ENCODE data around the gene CPT2.

Gene CPT2

DNA sequence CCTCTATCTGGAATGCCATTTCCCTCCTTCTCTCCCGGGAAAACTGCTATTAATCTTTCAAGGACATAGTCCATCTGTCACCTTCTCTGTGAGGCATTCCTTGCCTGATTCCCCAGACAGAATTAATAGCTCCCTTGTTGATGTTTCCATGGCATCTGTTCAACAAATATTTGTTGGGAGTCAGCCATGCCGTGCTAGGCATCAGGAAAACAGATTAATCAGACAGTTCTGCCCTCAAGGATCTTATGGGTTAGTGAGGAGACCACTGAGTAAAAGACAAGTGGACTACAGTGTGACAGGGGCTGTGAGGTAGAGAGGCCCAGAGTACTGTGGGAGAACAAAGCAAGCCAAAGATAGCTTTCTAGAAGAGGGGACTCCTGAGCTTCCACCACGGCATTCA lies 53.1 kb downstream of the CPT2 start:
- TF ChIP-seq YY1 (IDR thresholded peaks at IDR 0.05; ENCODE audit: low read depth) = no peak
- TF ChIP-seq TEAD4 (IDR thresholded peaks at IDR 0.05) = no peak
- TF ChIP-seq, protein P1, sequence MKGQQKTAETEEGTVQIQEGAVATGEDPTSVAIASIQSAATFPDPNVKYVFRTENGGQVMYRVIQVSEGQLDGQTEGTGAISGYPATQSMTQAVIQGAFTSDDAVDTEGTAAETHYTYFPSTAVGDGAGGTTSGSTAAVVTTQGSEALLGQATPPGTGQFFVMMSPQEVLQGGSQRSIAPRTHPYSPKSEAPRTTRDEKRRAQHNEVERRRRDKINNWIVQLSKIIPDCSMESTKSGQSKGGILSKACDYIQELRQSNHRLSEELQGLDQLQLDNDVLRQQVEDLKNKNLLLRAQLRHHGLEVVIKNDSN (IDR thresholded peaks at IDR 0.05) = no peak
- TF ChIP-seq CREB1 (IDR thresholded peaks at IDR 0.05; ENCODE audit: low read depth) = no peak
- no peak for TF ChIP-seq EGR1 (IDR thresholded peaks at IDR 0.05)
- no peak for TF ChIP-seq RAD21 (IDR thresholded peaks at IDR 0.05; ENCODE audit: low read depth)
- no peak for TF ChIP-seq TCF12 (IDR thresholded peaks at IDR 0.05; ENCODE audit: low read depth)
- TF ChIP-seq TAF1 (IDR thresholded peaks at IDR 0.05; ENCODE audit: low read depth) = no peak
- no peak for TF ChIP-seq CEBPB (IDR thresholded peaks at IDR 0.05)
- TF ChIP-seq ZBTB7A (IDR thresholded peaks at IDR 0.05; ENCODE audit: low read depth) = no peak
- no peak for TF ChIP-seq EP300 (IDR thresholded peaks at IDR 0.05; ENCODE audit: borderline replicate concordance)
- TF ChIP-seq NFIC (IDR thresholded peaks at IDR 0.05) = no peak
- no peak for TF ChIP-seq MAX (IDR thresholded peaks at IDR 0.05)
- TF ChIP-seq FOXM1 (IDR thresholded peaks at IDR 0.05; ENCODE audit: borderline replicate concordance, low read depth) = no peak
- TF ChIP-seq, protein P2, sequence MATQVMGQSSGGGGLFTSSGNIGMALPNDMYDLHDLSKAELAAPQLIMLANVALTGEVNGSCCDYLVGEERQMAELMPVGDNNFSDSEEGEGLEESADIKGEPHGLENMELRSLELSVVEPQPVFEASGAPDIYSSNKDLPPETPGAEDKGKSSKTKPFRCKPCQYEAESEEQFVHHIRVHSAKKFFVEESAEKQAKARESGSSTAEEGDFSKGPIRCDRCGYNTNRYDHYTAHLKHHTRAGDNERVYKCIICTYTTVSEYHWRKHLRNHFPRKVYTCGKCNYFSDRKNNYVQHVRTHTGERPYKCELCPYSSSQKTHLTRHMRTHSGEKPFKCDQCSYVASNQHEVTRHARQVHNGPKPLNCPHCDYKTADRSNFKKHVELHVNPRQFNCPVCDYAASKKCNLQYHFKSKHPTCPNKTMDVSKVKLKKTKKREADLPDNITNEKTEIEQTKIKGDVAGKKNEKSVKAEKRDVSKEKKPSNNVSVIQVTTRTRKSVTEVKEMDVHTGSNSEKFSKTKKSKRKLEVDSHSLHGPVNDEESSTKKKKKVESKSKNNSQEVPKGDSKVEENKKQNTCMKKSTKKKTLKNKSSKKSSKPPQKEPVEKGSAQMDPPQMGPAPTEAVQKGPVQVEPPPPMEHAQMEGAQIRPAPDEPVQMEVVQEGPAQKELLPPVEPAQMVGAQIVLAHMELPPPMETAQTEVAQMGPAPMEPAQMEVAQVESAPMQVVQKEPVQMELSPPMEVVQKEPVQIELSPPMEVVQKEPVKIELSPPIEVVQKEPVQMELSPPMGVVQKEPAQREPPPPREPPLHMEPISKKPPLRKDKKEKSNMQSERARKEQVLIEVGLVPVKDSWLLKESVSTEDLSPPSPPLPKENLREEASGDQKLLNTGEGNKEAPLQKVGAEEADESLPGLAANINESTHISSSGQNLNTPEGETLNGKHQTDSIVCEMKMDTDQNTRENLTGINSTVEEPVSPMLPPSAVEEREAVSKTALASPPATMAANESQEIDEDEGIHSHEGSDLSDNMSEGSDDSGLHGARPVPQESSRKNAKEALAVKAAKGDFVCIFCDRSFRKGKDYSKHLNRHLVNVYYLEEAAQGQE (IDR thresholded peaks at IDR 0.05; ENCODE audit: low read depth) = no peak

- TF ChIP-seq EP300 (IDR thresholded peaks at IDR 0.05; ENCODE audit: borderline replicate concordance) (no peak), TAF1 (IDR thresholded peaks at IDR 0.05; ENCODE audit: low read depth) (no peak), NFIC (IDR thresholded peaks at IDR 0.05) (no peak), FOXM1 (IDR thresholded peaks at IDR 0.05; ENCODE audit: borderline replicate concordance, low read depth) (no peak), EGR1 (IDR thresholded peaks at IDR 0.05) (no peak), TEAD4 (IDR thresholded peaks at IDR 0.05) (no peak), YY1 (IDR thresholded peaks at IDR 0.05; ENCODE audit: low read depth) (no peak), CREB1 (IDR thresholded peaks at IDR 0.05; ENCODE audit: low read depth) (no peak), MAX (IDR thresholded peaks at IDR 0.05) (no peak), ZBTB7A (IDR thresholded peaks at IDR 0.05; ENCODE audit: low read depth) (no peak), CEBPB (IDR thresholded peaks at IDR 0.05) (no peak), TCF12 (IDR thresholded peaks at IDR 0.05; ENCODE audit: low read depth) (no peak), RAD21 (IDR thresholded peaks at IDR 0.05; ENCODE audit: low read depth) (no peak)
- TF ChIP-seq, protein P1 (IDR thresholded peaks at IDR 0.05) = no peak
- TF ChIP-seq, protein P2 (IDR thresholded peaks at IDR 0.05; ENCODE audit: low read depth) = no peak
Measured at GRCh38 chr1:53250325-53250724, 53.7 kb downstream of the CPT2 start.

GRCh38 chr1:53254011-53254640 lies 57.5 kb downstream of the CPT2 start:
- TF ChIP-seq YY1 (IDR thresholded peaks at IDR 0.05; ENCODE audit: low read depth) (no peak), RAD21 (IDR thresholded peaks at IDR 0.05; ENCODE audit: low read depth) (no peak), TCF12 (IDR thresholded peaks at IDR 0.05; ENCODE audit: low read depth) (no peak), CREB1 (IDR thresholded peaks at IDR 0.05; ENCODE audit: low read depth) (no peak), EGR1 (IDR thresholded peaks at IDR 0.05) (no peak), CEBPB (IDR thresholded peaks at IDR 0.05) (no peak)
- TF ChIP-seq, protein P2 (IDR thresholded peaks at IDR 0.05; ENCODE audit: low read depth) = no peak

- no peak for TF ChIP-seq RAD21 (IDR thresholded peaks at IDR 0.05; ENCODE audit: low read depth)
- no peak for TF ChIP-seq CEBPB (IDR thresholded peaks at IDR 0.05)
- TF ChIP-seq, protein P1 (IDR thresholded peaks at IDR 0.05) = no peak
- TF ChIP-seq EGR1 (IDR thresholded peaks at IDR 0.05) = no peak
- no peak for TF ChIP-seq EP300 (IDR thresholded peaks at IDR 0.05; ENCODE audit: borderline replicate concordance)
- TF ChIP-seq FOXM1 (IDR thresholded peaks at IDR 0.05; ENCODE audit: borderline replicate concordance, low read depth) = no peak
- no peak for TF ChIP-seq TEAD4 (IDR thresholded peaks at IDR 0.05)
- TF ChIP-seq, protein P2 (IDR thresholded peaks at IDR 0.05; ENCODE audit: low read depth) = no peak
- no peak for TF ChIP-seq CREB1 (IDR thresholded peaks at IDR 0.05; ENCODE audit: low read depth)
- TF ChIP-seq NFIC (IDR thresholded peaks at IDR 0.05) = no peak
- TF ChIP-seq MAX (IDR thresholded peaks at IDR 0.05) = no peak
- TF ChIP-seq TCF12 (IDR thresholded peaks at IDR 0.05; ENCODE audit: low read depth) = no peak
- no peak for TF ChIP-seq TAF1 (IDR thresholded peaks at IDR 0.05; ENCODE audit: low read depth)
- TF ChIP-seq YY1 (IDR thresholded peaks at IDR 0.05; ENCODE audit: low read depth) = no peak
- TF ChIP-seq ZBTB7A (IDR thresholded peaks at IDR 0.05; ENCODE audit: low read depth) = no peak
Measured at GRCh38 chr1:53255031-53255430, 58.4 kb downstream of the CPT2 start.
